AG04450 (cell line): ENCODE measurements around the gene GAGE13. TPM values are rescaled to one million over a fixed set of nuclear protein-coding genes. Genes with fewer than 3 reads are reported as not detected.
A peak's percentile ranks its signal among the peaks of the same experiment; 100 is the strongest.
"Not testable (repeated sequence)": the region's sequence is repeated elsewhere in the genome, so short reads cannot be mapped to it uniquely, and the experiment has no call there.

ENCODE experiments used
- CTCF ChIA-PET: fragments of 300-600, 350-600 bp; formaldehyde crosslinking; extraction: SDS; loops from one replicate; lab custom pipeline; 2022; ENCODE audit warnings: antibody characterized with exemption, inconsistent platforms; lab: Charles Lee
- POLR2A ChIA-PET: fragments of 350-600 bp; formaldehyde crosslinking; extraction: SDS; loops from one replicate; lab custom pipeline; 2021; ENCODE audit warnings: antibody characterized with exemption, inconsistent platforms; lab: Yijun Ruan, JAX
- DNase-seq: peaks from one replicate; pipeline ENCODE4 v3.0.0-alpha.2; 2011; ENCODE audit warnings: low read depth, low spot score
- H3K27ac ChIP-seq: one replicate; pipeline ENCODE4 v1.5.1; 2012; ENCODE audit warnings: low read depth, low read length, control low read depth
- H3K27me3 ChIP-seq: one replicate; pipeline ENCODE4 v1.6.0; 2012; ENCODE audit warnings: low read length; ENCODE audit not compliant: control insufficient read depth, insufficient read depth
- H3K4me3 ChIP-seq: 2 replicates; pipeline ENCODE4 v1.5.1; 2011; ENCODE audit warnings: mild to moderate bottlenecking, low read depth, low read length, control low read depth
- H3K9me3 ChIP-seq: 2 replicates; pipeline ENCODE4 v1.5.1; 2012; ENCODE audit warnings: low read length; ENCODE audit not compliant: control insufficient read depth, insufficient read depth
- CTCF ChIP-seq: IDR thresholded peaks from 2 replicates; pipeline ENCODE4 v1.5.1; 2011; ENCODE audit warnings: low read depth, low read length, control low read depth, inconsistent platforms
- polyA minus RNA-seq: library from RNA; depleted of rRNA, polyadenylated mRNA; stranded (reverse); fragments of >200 nt; gene quantifications from 2 replicates; pipeline ENCODE4 v1.2.3, GENCODE V29; 2011; rRNA and poly(A)+ RNA removed
- polyA plus RNA-seq: library from polyadenylated mRNA; depleted of rRNA; stranded (reverse); fragments of >200 nt; gene quantifications from 2 replicates; pipeline ENCODE4 v1.2.3, GENCODE V29; 2011; rRNA removed

Gene GAGE13
- polyA plus RNA-seq (not detected in 2 replicates), polyA minus RNA-seq (1.2 TPM in 1 of 2 replicates, not detected in the other)

DNA sequence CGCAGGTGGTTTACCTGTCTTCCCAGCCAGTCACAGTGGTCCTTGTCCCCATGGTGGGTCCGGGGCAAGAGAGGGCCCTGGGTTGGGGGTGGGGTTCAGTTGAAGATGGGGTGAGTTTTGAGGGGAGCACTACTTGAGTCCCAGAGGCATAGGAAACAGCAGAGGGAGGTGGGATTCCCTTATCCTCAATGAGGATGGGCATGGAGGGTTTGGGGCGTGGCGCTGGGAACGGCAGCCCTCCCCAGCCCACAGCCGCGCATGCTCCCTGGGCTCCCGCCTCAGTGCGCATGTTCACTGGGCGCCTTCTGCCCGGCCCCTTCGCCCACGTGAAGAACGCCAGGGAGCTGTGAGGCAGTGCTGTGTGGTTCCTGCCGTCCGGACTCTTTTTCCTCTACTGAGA, at the start of gene GAGE13:
GAGE13 (plus strand) TSS at position 301 of the 400 bp plus-strand sequence. CDS start 1,156 bp downstream, outside the sequence.
- H3K9me3 ChIP-seq, H3K27me3 ChIP-seq, H3K27ac ChIP-seq, POLR2A ChIA-PET, H3K4me3 ChIP-seq, CTCF ChIA-PET, DNase-seq: not testable (repeated sequence)

DNA sequence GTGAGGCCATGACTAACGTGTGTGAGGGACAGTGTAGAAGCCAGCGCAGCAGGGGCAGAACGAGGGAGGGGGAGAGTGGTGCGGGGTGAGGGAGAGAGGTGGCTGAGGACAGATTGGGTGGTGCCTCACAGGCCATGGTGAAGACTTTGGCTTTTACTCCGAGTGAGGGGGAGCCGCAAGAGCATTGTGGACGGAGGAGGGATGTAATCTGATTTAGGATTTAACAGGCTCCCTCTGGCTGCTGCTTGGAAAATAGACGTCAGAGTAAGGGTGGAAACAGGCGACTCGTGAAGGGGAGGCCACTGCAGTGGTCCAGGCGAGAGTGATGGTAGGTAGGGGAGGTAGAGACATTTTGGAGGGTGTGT, 48.8 kb upstream of the GAGE13 start:
- ChIA-PET CTCF (interaction anchor here (0.6 to 1.3 kb wide), 2 partner anchors 10 to 556 kb away, joined by 3 to 4 read pairs; no protein-coding TSS in a partner anchor), POLR2A (interaction anchor here (0.7 kb wide), 1 partner anchor 24 kb away, joined by 3 read pairs; no protein-coding TSS in a partner anchor)
- Histone ChIP-seq H3K27me3 (no peaks in the 10 kb centered on the region), H3K9me3 (no peaks in the 10 kb centered on the region), H3K27ac (no peak overlapping the region), H3K4me3 (no peak overlapping the region)
- no peak for DNase-seq
- peak; percentile 43 for TF ChIP-seq CTCF

DNA sequence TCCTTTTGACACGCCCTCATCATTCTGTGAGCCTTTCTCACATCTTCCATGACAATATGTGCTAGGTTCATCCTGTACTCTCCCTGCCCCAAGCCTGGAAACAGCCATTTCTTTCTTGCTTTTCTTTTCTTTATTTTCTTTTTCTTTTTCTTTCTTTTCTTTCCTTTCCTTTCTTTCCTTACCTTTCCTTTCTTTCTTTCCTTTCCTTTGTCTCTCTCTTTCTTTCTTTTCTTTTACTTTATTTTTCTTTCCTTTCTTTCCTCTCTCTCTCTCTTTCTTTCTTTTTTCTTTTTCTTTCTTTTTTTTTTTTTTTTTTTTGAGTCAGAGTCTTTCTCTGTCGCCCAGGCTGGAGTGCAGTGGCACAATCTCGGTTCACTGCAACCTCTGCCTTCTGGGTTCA, 47.2 kb upstream of the GAGE13 start:
- ChIA-PET POLR2A (no interaction called here), CTCF (interaction anchor here (0.7 kb wide), 1 partner anchor 939 kb away, joined by 5 read pairs; no protein-coding TSS in a partner anchor)
- Histone ChIP-seq H3K4me3 (no peak overlapping the region), H3K27me3 (no peaks in the 10 kb centered on the region), H3K27ac (no peak overlapping the region), H3K9me3 (no peaks in the 10 kb centered on the region)
- TF ChIP-seq CTCF: no peak
- no peak for DNase-seq

GRCh38 chrX:49286136-49286535, 45.2 kb upstream of the GAGE13 start:
- Histone ChIP-seq H3K27me3 (no peaks in the 10 kb centered on the region), H3K27ac (no peak overlapping the region), H3K4me3 (no peak overlapping the region), H3K9me3 (no peaks in the 10 kb centered on the region)
- ChIA-PET POLR2A (no interaction called here), CTCF (no interaction called here)
- no peak for DNase-seq
- no peak for TF ChIP-seq CTCF

DNA sequence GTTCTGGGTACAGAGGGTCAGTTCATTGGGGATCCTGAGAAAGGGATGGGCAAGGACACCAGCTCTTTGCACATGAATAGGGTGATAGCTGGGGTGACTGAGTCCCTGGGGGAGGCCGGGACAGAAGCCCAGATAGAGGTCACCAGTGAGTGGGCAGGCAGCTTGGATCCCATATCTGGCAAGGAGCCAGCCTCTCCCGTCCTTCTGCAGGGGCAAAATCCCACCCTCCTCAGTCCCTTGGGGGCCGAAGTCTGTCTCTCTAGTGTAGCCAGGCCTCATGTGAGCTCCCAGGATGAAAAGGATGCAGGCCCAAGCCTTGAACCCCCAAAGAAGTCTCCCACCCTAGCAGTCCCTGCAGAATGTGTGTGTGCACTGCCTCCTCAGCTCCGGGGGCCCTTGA, 44.8 kb upstream of the GAGE13 start:
- H3K9me3 ChIP-seq: no peaks in the 10 kb centered on the region
- H3K27me3 ChIP-seq: no peaks in the 10 kb centered on the region
- CTCF ChIA-PET: no interaction called here
- H3K4me3 ChIP-seq: no peak overlapping the region
- POLR2A ChIA-PET: no interaction called here
- H3K27ac ChIP-seq: no peak overlapping the region
- no peak for TF ChIP-seq CTCF
- DNase-seq: no peak
